ENCODE data around the gene EP400. TPM values are rescaled to one million over a fixed set of nuclear protein-coding genes. Genes with fewer than 3 reads are reported as not detected.

Gene EP400
- total RNA-seq, 1 experiment from 2014 or later, result 61.7 TPM

DNA sequence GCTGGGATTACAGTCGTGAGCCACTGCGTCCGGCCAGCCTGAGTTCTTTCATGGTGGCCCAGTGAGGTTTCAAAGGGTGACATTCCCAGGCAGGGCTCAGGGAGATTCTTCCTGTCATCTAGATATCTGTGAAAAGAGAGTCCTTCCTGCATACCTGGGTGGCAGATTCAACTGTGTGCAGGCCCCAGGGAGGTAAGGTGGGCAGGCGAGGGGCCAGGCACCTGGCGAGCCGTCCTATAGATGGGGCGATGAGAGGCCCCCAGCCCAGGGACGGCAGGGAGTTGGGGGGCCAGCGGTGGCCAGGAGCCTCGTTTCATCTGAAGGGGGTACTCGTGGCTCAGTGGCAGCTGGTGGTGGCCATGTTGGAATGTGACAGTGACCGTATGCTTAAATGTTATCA, 7.1 kb upstream of the EP400 start:
- H3K79me1 ChIP-seq (ENCODE audit: insufficient read depth, low read depth, low read length, poor library complexity, severe bottlenecking), result no peaks in the 10 kb centered on the region
- no peak overlapping the region for H2AFZ ChIP-seq (ENCODE audit: low read length)
- Mint-ChIP-seq H3K36me3 (ENCODE audit: insufficient read depth in 1 of 3, low read depth in 3 of 3) (peaks cover 46 to 80% (median 62%) of the 10 kb centered on the region in 3 experiments; a peak in 6 of 7 replicates), H3K4me1 (peaks cover 2 to 5% of the 10 kb centered on the region in 2 experiments), H3K9me3 (no peaks in the 10 kb centered on the region), H3K27ac (no peak overlapping the region; a peak in 1 of 7 replicates), H3K27me3 (ENCODE audit: low read depth) (peaks cover 1% of the 10 kb centered on the region; the same call in 1 of the 2 replicates), H3K4me3 (no peak overlapping the region)
- H4K8ac ChIP-seq (replicated peaks; ENCODE audit: insufficient read length, low read depth, low read length), result no peak overlapping the region
- no CpG with 5 or more reads among the region's 12 CpGs for WGBS (ENCODE audit: extremely low coverage, insufficient read length, low lambda C conversion rate)
- H4K20me1 ChIP-seq (ENCODE audit: control insufficient read depth, insufficient read depth, insufficient read length), result no peaks in the 10 kb centered on the region
- no peak overlapping the region for H3K18ac ChIP-seq (ENCODE audit: insufficient read length, low read depth, low read length)
- H3K27ac ChIP-seq (ENCODE audit: insufficient read length, low read depth, low read length), result no peak overlapping the region
- no peaks in the 10 kb centered on the region for H3K23me2 ChIP-seq (ENCODE audit: insufficient read length, low read depth, low read length, poor library complexity, severe bottlenecking)
- no peaks in the 10 kb centered on the region for H3K27me3 ChIP-seq (ENCODE audit: insufficient read depth, low read length)
- H3T11ph ChIP-seq (ENCODE audit: low read length), result no peak overlapping the region
- no peak for TF ChIP-seq CTCF (conservative IDR thresholded peaks at IDR 0.05)
- H3K9me3 ChIP-seq (ENCODE audit: control insufficient read depth, low read depth, low read length), result no peaks in the 10 kb centered on the region
- H3K79me2 ChIP-seq (ENCODE audit: insufficient read depth, low read length), result no peaks in the 10 kb centered on the region; the same call in 1 of the 2 replicates
- no peak overlapping the region for H2BK5ac ChIP-seq (ENCODE audit: insufficient read length, low read length)
- H3K4me2 ChIP-seq (ENCODE audit: insufficient read depth, insufficient read length, low read length), result no peak overlapping the region
- no peak overlapping the region for H2BK12ac ChIP-seq (ENCODE audit: insufficient read length, low read depth, low read length)
- no peak overlapping the region for H4K91ac ChIP-seq (ENCODE audit: insufficient read length, low read depth, low read length)
- H3K4ac ChIP-seq (ENCODE audit: low read depth, low read length), result no peak overlapping the region
- no peak overlapping the region for H3K14ac ChIP-seq (ENCODE audit: insufficient read depth, low read length)
- no peak overlapping the region for H3K56ac ChIP-seq (ENCODE audit: insufficient read length, low read depth, low read length)
- peaks cover 3% of the 10 kb centered on the region; the same call in 1 of the 2 replicates for H3K4me1 ChIP-seq (ENCODE audit: insufficient read depth, low read length)
- H2AK5ac ChIP-seq (ENCODE audit: insufficient read length, low read length), result no peak overlapping the region
- H2BK15ac ChIP-seq (ENCODE audit: low read depth, low read length), result no peak overlapping the region
- no peak overlapping the region for H2BK120ac ChIP-seq (ENCODE audit: low read depth, low read length, poor library complexity, severe bottlenecking)
- no peak overlapping the region for H4K5ac ChIP-seq (ENCODE audit: insufficient read length, low read depth, low read length)
- no peak overlapping the region for H3K23ac ChIP-seq (ENCODE audit: insufficient read length, low read depth, low read length)
- no peak for DNase-seq
- no peak overlapping the region for H2BK20ac ChIP-seq (ENCODE audit: low read depth, low read length, poor library complexity, severe bottlenecking)
- H3K9ac ChIP-seq (ENCODE audit: extremely low read depth, insufficient read length, low read length), result no peak overlapping the region
